Astrocyte of the hippocampus (primary cell): ENCODE results near the gene NPY1R.

Experiments
- DNase-seq: peaks from one replicate; pipeline ENCODE4 v3.0.0; 2011; ENCODE audit warnings: low read depth, low spot score

The NPY1R gene

GRCh38 chr4:163332526-163333406 is at the start of gene NPY1R:
TSS of gene NPY1R (minus strand) at chr4:163332596. CDS start at chr4:163326554, 6,042 bp downstream.
- DNase-seq, result peak; percentile 90

GRCh38 chr4:163380703-163381102 is 48.3 kb upstream of the NPY1R start:
- DNase-seq, result no peak

- DNase-seq, result no peak
Measured at GRCh38 chr4:163378661-163379060, 46.3 kb upstream of the NPY1R start.

- no peak for DNase-seq
Measured at GRCh38 chr4:163372029-163372428, 39.6 kb upstream of the NPY1R start.

GRCh38 chr4:163367651-163368050 is 35.3 kb upstream of the NPY1R start:
- no peak for DNase-seq

- no peak for DNase-seq
Measured at GRCh38 chr4:163356104-163356503, 23.7 kb upstream of the NPY1R start.

- DNase-seq, result no peak
Measured at GRCh38 chr4:163353054-163353453, 20.7 kb upstream of the NPY1R start.

GRCh38 chr4:163350672-163351071 is 18.3 kb upstream of the NPY1R start:
- DNase-seq, result no peak

- peak; percentile 39 for DNase-seq
Measured at GRCh38 chr4:163344147-163345125, 12.0 kb upstream of the NPY1R start.

GRCh38 chr4:163343604-163344146 is 11.3 kb upstream of the NPY1R start, which contains the start of gene NPY5R:
TSS of gene NPY5R (plus strand) at chr4:163343892. CDS start at chr4:163350274, 6,382 bp downstream.
- DNase-seq, result peak; percentile 24

GRCh38 chr4:163335384-163335783 is 3.0 kb upstream of the NPY1R start:
- no peak for DNase-seq

- peak; percentile 58 for DNase-seq
Measured at GRCh38 chr4:163331629-163332376, 593 bp downstream of the NPY1R start.

- DNase-seq, result no peak
Measured at GRCh38 chr4:163330916-163331628, 1.3 kb downstream of the NPY1R start.

GRCh38 chr4:163317110-163317509 is 15.3 kb downstream of the NPY1R start:
- DNase-seq, result no peak

- DNase-seq, result no peak
Measured at GRCh38 chr4:163309466-163309865, 22.9 kb downstream of the NPY1R start.

GRCh38 chr4:163303069-163303468 is 29.3 kb downstream of the NPY1R start:
- no peak for DNase-seq

GRCh38 chr4:163300445-163300844 is 32.0 kb downstream of the NPY1R start:
- DNase-seq, result no peak

GRCh38 chr4:163295138-163295537 is 37.3 kb downstream of the NPY1R start:
- no peak for DNase-seq

GRCh38 chr4:163284304-163284703 is 48.1 kb downstream of the NPY1R start:
- DNase-seq, result no peak

GRCh38 chr4:163280703-163281519 is 51.5 kb downstream of the NPY1R start:
- DNase-seq, result no peak
